HG03575 (cell line): ENCODE measurements around the gene FHOD3.

Experiments used
- ATAC-seq: cut with Tn5 transposase; IDR thresholded peaks from one replicate; pipeline ENCODE4 v1.9.1; 2021; ENCODE audit not compliant: unreplicated experiment, insufficient number of reproducible peaks, low FRiP score; ENCODE audit errors: extremely low read depth

Gene FHOD3

DNA sequence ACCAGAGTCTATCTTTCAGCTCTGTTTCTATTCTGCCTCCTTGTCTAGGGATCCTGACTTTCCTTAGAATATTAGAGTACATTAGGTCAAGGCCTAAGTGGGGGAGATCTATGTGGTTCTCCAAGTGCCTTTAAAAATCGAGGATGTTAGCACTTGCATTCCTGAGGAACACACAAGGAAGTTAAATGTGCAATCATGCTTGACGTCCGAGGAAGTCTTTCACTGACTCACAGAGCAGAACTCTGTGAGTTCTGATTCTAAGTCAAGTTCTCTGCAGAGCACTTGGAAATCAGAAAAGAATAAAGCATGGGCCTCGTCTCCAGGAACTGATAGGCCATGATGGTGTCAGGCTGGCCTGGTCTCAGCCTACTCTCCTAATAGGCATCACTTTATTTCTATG is 17.2 kb downstream of the FHOD3 start:
- ATAC-seq: no peak

GRCh38 chr18:36315736-36316135 is 18.2 kb downstream of the FHOD3 start:
- no peak for ATAC-seq

DNA sequence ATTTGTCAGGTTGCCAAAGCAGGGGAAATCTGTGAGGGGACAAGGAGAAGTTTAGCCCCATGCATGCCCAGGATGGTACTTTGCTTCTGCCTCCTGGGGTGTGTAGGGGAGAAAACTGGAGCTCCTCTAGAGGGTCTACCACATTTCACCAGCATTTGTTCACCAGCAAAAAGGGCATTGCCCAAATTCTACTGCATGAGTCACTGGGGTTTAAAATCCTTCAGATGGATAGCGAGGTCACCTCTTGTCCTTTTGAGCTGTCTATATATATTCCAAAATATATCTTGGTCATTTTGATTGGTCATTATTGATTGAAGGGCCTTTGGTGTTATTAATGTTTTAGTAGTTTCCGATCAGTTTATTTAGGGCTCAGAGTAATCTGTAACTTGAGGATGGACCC is 18.7 kb downstream of the FHOD3 start:
- no peak for ATAC-seq

DNA sequence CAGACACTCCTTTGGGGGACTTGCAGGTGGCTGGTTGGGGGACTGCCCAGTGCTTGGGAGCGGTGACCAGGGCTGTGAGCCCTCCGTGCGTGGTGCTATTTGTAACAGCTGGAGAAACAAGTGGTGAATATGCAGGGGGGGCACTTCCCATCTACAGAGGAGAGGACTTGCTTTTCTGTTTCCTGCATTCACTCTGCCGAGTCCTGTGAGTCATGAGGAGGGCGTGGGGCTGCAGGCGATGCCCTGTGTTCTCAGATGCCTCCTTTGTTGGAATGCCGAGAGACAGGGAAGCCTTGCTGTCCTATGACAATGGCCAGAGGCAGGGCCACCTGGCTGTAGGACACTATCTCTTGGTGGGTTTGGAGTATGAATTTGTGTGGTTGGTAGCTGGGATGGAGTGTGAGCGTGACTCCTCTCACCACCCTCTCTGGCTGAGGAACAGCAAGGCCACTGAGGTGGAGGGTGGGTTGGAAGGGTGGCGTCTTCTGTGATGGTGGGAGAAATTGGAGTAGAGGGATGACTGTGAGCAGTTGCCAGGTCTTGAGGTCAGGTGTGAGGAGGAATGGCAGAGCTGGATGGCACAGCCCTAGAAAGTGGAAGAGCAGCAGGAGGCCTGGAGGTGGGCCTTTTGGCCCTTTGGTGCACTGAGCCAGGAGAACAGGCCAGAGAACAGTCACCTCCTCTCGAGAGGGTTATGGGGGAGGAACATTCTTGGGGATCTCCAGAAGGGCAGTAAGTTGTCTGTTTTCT is 24.3 kb downstream of the FHOD3 start:
- no peak for ATAC-seq

DNA sequence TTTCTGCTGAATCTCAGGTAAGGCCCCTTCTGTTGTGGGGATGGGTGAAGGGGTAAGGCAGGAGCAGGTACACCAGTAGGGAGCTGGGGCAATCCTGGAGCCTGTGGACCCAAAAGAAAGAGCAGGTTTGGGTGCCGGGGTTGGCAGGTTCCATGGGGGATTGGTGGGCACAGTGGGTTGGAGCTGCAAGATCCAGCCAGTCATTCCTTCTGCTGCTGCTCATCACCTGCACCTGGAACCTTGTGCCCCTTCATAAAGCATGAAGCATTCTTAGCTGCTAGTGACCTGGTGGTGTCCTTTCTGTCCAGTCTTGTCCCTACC is 24.9 kb downstream of the FHOD3 start:
- no peak for ATAC-seq

DNA sequence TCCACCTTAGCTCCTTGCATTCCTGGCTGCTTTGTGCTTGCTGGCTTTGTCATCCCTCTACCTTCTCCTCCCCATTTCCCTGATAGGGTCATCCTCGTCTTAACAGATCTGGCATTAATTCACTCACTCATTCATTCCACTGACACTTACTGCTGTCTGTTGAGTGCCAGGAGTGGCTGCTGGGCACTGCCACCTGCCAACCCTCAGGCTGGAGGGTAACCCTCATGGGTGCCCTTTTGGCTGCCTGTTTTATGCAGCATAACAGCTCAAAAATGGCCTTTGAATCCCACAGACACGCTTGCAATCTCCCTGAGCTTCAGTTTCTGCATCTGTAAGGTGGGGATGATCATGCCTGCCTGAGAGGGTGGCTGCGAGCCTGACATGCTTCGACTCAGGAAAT is 25.2 kb downstream of the FHOD3 start:
- no peak for ATAC-seq

DNA sequence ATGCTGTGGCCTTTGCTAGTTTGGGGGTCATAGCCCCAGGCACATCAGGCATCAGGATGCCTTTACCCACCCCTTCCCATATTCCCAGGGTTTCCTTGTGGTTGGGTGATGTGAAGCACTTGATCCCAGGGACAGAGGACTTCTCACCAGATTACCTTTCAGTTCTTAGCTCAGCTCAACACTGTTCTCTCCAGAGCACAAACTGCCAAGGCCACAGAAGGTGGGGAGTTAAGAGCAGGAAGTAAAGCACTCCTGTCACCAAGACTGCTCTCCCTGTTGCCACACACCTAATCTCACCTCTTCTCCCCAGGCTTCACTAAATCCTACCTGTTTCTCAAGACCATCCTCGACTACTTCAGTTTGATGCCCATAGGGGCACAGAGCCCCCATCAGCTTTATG is 25.9 kb downstream of the FHOD3 start:
- ATAC-seq: no peak

DNA sequence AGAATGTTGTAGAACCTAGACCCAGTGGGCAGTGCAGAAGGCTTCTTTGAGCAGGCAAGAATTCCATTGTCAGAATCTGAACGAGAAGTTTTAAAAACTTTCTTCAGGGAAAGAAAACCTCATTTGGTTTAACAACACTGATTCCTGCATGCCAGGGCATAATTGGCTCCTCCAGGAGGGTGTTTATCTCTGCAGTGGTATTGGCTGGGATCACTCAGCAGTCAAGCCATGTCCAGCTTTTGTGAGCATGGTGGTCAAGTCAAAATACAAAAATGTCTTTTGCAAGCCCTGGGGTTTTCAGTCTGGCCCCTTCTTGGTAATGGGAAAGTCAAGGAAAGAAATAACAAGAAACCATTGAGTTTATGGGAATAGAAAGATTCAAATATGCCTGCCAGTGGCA is 28.3 kb downstream of the FHOD3 start:
- ATAC-seq: no peak

DNA sequence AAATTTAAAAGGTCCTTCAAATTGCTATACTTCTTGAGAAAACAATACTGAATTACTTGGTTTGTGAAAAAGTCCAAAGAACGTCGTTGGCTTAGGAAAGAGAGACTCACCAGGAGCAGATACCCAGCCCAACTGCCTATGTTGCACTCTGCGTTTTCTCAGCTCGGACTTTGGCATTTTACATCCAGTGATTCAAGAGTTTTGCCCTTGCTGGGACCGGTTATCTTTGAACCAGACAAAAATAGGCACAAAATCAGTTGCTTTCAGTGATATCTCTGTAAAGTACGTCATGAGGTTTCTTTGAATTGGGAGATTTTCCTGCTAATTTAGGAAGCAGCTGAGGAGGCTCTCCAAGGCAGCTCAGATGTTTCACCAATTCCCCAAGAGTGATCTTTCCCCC is 29.3 kb downstream of the FHOD3 start:
- ATAC-seq: no peak

DNA sequence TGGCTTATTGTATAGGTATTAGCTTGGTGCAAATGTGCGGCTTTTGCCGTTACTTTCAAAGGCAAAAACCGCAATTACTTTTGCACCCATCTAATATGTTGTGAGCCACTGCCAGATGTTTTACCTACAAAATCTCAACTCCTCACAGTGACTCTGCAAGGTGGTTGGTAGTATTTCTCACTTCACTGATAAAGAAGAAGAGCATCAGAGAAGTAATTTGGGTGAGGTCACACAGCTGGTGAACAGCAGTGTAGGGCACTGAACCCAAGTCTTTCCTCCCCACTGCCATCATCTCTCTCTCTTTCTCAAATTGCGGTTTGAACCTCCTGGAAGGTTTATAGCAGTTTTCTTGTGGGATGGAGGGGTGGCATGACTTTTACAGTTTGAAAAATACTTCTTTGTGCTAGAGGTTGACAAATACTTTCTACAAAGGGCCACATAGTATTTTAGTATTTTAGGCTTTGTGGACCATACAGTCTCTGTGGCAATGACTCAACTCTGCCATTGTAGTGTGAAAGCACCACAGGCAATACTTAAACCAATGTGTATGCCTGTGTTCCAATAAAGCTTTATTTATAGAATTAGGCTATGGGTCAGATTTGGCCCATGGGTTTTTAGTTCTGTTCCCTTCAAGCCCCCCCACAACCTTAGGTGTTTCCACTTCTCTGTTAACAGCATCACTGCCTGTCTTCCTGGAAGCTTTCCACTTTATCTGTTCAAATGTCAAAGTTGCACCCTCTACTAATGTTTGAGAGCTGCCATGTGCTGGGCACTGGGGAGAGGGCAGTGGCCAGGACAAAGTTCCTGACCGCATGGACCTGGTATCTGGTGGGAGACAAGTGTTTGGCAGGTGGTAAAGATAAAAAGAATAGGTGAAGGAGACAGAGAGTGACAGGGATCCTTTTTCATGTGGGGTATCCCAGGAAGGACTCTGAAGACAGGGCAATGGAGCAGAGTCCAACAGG is 30.1 kb downstream of the FHOD3 start:
- no peak for ATAC-seq

- no peak for ATAC-seq
Observed at GRCh38 chr18:36328385-36328858, 30.9 kb downstream of the FHOD3 start.

- no peak for ATAC-seq
Observed at GRCh38 chr18:36328916-36329315, 31.4 kb downstream of the FHOD3 start.

- no peak for ATAC-seq
Observed at GRCh38 chr18:36329684-36330434, 32.3 kb downstream of the FHOD3 start.

- ATAC-seq: no peak
Observed at GRCh38 chr18:36330435-36331052, 33.0 kb downstream of the FHOD3 start.

DNA sequence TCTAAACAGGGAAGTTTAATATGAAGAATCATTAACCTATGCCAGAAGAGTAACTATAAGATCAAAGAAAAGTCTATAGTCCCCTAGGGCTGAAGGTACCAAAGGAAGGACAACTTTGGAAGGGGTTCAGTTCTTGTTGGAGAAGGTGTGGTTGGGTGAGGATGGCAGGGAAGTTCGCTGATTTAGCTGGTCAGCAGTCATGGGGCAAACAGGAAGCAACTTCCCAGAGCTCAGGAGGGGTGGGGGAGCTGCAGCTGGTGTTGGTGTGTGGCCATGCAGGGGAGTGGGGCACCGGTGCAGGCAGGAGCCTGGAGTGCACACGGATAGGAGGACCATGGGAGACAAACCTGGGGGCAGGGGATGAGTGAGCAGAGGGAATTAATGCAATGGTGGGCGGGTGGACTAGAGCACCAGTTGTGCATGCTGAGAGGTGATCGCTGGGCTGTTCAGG is 34.0 kb downstream of the FHOD3 start:
- ATAC-seq: no peak

- ATAC-seq: no peak
Observed at GRCh38 chr18:36333414-36333813, 35.9 kb downstream of the FHOD3 start.

DNA sequence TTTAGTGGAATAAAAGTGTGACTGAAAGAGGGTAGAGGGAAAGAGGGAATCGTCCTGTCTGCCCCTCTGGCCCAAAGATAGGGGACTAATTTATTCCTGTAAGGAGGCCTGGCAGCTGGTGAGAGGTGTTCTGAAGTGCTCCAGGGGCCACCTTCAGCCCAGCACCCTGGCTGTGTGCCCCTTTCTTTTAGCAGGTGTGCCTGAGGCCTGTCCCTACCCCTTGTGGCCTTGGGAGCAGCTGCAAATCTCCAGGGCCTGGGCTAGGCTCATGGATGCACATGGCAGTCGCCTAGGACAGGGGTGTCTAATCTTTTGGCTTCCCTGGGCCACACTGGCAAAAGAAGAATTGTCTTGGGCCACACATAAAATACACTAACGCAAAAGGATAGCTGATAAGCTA is 37.3 kb downstream of the FHOD3 start:
- ATAC-seq: no peak

GRCh38 chr18:36335476-36336279 is 38.2 kb downstream of the FHOD3 start:
- no peak for ATAC-seq
